ENCODE results near the gene LAPTM4A.

LAPTM4A gene

GRCh38 chr2:20023688-20024087, 27.7 kb downstream of the LAPTM4A start:
- TF ChIP-seq ZBTB7A (IDR thresholded peaks at IDR 0.05; ENCODE audit: low read depth), result no peak
- no peak for TF ChIP-seq TAF1 (IDR thresholded peaks at IDR 0.05; ENCODE audit: low read depth)
- TF ChIP-seq TCF12 (IDR thresholded peaks at IDR 0.05; ENCODE audit: low read depth), result no peak
- no peak for TF ChIP-seq REST (IDR thresholded peaks at IDR 0.05; ENCODE audit: low read depth)
- no peak for TF ChIP-seq EP300 (IDR thresholded peaks at IDR 0.05; ENCODE audit: borderline replicate concordance)
- TF ChIP-seq FOXM1 (IDR thresholded peaks at IDR 0.05; ENCODE audit: borderline replicate concordance, low read depth), result no peak
- TF ChIP-seq TEAD4 (IDR thresholded peaks at IDR 0.05), result no peak
- no peak for TF ChIP-seq YY1 (IDR thresholded peaks at IDR 0.05; ENCODE audit: low read depth)
- TF ChIP-seq CEBPB (IDR thresholded peaks at IDR 0.05), result no peak
- no peak for TF ChIP-seq MAX (IDR thresholded peaks at IDR 0.05)
- TF ChIP-seq NFIC (IDR thresholded peaks at IDR 0.05), result no peak
- TF ChIP-seq EGR1 (IDR thresholded peaks at IDR 0.05), result no peak
- no peak for TF ChIP-seq USF1 (IDR thresholded peaks at IDR 0.05)
- TF ChIP-seq CREB1 (IDR thresholded peaks at IDR 0.05; ENCODE audit: low read depth), result no peak
- TF ChIP-seq RAD21 (IDR thresholded peaks at IDR 0.05; ENCODE audit: low read depth), result no peak

GRCh38 chr2:20021405-20022009, 29.9 kb downstream of the LAPTM4A start:
- TF ChIP-seq EP300 (IDR thresholded peaks at IDR 0.05; ENCODE audit: borderline replicate concordance) (no peak), NFIC (IDR thresholded peaks at IDR 0.05) (no peak), TEAD4 (IDR thresholded peaks at IDR 0.05) (no peak), MAX (IDR thresholded peaks at IDR 0.05) (no peak), RAD21 (IDR thresholded peaks at IDR 0.05; ENCODE audit: low read depth) (no peak), USF1 (IDR thresholded peaks at IDR 0.05) (no peak), TAF1 (IDR thresholded peaks at IDR 0.05; ENCODE audit: low read depth) (no peak), CREB1 (IDR thresholded peaks at IDR 0.05; ENCODE audit: low read depth) (no peak), ZBTB7A (IDR thresholded peaks at IDR 0.05; ENCODE audit: low read depth) (no peak), REST (IDR thresholded peaks at IDR 0.05; ENCODE audit: low read depth) (no peak), FOXM1 (IDR thresholded peaks at IDR 0.05; ENCODE audit: borderline replicate concordance, low read depth) (no peak), YY1 (IDR thresholded peaks at IDR 0.05; ENCODE audit: low read depth) (no peak), TCF12 (IDR thresholded peaks at IDR 0.05; ENCODE audit: low read depth) (no peak), EGR1 (IDR thresholded peaks at IDR 0.05) (no peak), CEBPB (IDR thresholded peaks at IDR 0.05) (no peak)

- no peak for TF ChIP-seq MAX (IDR thresholded peaks at IDR 0.05)
- TF ChIP-seq USF1 (IDR thresholded peaks at IDR 0.05), result no peak
- no peak for TF ChIP-seq EGR1 (IDR thresholded peaks at IDR 0.05)
- no peak for TF ChIP-seq FOXM1 (IDR thresholded peaks at IDR 0.05; ENCODE audit: borderline replicate concordance, low read depth)
- no peak for TF ChIP-seq REST (IDR thresholded peaks at IDR 0.05; ENCODE audit: low read depth)
- TF ChIP-seq ZBTB7A (IDR thresholded peaks at IDR 0.05; ENCODE audit: low read depth), result no peak
- no peak for TF ChIP-seq EP300 (IDR thresholded peaks at IDR 0.05; ENCODE audit: borderline replicate concordance)
- no peak for TF ChIP-seq RAD21 (IDR thresholded peaks at IDR 0.05; ENCODE audit: low read depth)
- no peak for TF ChIP-seq NFIC (IDR thresholded peaks at IDR 0.05)
- no peak for TF ChIP-seq TCF12 (IDR thresholded peaks at IDR 0.05; ENCODE audit: low read depth)
- TF ChIP-seq CREB1 (IDR thresholded peaks at IDR 0.05; ENCODE audit: low read depth), result no peak
- TF ChIP-seq TEAD4 (IDR thresholded peaks at IDR 0.05), result no peak
- no peak for TF ChIP-seq TAF1 (IDR thresholded peaks at IDR 0.05; ENCODE audit: low read depth)
- no peak for TF ChIP-seq YY1 (IDR thresholded peaks at IDR 0.05; ENCODE audit: low read depth)
- TF ChIP-seq CEBPB (IDR thresholded peaks at IDR 0.05), result no peak
Observed at GRCh38 chr2:20019747-20020146, 31.7 kb downstream of the LAPTM4A start.

All from Ishikawa (cell line).